ENCODE data around the gene COLGALT1.

COLGALT1 gene

DNA sequence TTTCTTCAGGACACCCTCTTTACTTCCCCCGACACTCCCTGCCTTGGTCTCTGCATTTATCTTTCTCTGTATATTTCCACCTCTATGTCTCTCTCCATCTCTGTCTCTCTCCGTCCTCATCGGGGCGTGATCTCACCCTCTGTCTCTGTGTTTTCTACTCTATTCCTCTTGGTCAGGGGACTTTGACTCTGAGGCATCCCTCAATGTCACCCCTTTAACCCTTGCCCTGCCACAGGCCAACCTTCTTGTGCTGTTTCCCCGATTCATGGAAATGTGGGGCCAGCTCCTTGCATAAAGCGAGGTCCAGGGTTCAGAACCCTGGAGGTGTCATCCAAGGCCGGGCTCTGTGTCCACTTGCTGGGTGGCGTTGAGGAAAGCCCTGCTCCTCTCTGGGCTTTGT, 46.8 kb downstream of the COLGALT1 start:
- DNase-seq: no peak

DNA sequence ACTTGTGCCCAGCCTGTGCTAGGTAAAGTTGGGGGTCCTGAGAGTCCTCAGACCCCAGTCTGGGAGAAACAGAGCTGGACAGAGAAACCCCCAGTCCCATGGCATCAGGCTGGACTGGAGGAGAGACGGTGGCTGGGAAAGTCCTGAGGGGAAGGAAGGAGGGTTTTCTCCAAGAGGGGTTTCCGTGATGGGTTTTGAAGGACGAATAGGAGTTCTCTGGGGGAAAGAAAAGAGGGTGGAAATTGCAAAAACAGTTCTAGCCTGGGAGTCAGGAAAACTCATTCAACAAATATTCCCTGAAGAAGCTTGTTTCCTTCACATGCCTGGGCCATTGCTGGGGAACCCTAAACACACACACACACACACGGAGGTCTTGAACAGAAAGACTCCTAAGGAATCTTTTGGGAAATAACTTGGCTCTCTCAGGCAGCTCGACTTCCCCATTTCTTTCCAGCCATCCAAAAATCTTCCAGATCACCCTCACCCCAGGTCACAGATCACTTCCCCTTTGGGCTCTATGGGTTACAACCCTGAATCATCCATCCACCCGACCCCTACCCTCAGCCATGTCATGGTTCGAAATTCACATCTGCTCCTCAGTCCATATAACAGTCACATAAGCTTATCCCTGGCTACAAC, 47.5 kb downstream of the COLGALT1 start:
- DNase-seq: no peak

DNA sequence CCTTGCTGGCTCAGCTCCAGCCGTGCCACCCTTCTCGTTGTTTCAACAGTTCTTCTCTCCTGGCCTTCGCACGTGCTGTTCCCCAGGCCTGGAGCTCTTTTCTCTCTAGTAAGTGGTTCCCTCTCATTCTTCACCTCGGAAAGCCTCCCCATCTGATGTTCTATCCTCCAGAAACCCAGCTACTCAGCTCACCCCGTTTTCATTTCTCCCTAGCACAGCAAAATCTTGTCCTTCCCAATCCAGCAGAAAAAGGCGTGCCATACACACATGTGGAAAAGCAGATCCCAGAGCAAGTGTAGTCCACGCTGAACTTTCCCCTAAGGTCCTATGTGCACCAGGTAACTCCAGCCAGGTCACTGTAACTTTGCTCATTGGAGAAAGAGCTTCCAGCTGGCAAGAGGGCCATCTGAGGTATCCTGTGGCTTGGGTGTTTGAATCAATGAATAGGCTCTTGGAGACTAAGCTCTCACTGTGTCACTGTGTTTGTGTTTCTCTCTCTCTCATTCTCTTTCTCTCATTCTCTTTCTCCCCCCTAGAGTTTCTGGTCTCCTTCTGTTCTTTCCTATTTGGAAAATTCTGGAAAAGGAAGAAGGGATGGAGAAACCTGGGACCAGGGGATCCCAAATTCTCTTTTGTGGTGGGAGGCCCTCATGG, 49.0 kb downstream of the COLGALT1 start:
- no peak for DNase-seq

DNA sequence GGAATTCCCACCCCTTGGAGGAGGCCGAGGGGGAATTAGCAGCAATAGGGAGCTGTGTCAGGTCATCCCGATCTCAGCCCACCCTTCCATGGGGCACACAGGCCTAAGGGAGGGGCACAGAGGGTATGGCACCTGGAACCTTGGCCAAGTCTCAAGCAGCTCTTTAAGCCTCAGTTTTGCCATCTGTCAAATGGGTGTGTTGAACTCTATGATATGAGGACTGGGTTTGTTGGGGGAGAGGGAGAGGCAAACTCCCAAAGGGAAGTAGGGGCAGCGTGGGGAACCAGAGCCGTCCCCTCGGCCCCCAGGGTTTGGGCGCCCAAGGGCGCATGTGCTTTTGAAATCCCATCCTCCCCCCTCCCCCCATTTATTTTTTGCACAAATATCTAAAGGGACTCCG, 49.7 kb downstream of the COLGALT1 start:
- no peak for DNase-seq

DNA sequence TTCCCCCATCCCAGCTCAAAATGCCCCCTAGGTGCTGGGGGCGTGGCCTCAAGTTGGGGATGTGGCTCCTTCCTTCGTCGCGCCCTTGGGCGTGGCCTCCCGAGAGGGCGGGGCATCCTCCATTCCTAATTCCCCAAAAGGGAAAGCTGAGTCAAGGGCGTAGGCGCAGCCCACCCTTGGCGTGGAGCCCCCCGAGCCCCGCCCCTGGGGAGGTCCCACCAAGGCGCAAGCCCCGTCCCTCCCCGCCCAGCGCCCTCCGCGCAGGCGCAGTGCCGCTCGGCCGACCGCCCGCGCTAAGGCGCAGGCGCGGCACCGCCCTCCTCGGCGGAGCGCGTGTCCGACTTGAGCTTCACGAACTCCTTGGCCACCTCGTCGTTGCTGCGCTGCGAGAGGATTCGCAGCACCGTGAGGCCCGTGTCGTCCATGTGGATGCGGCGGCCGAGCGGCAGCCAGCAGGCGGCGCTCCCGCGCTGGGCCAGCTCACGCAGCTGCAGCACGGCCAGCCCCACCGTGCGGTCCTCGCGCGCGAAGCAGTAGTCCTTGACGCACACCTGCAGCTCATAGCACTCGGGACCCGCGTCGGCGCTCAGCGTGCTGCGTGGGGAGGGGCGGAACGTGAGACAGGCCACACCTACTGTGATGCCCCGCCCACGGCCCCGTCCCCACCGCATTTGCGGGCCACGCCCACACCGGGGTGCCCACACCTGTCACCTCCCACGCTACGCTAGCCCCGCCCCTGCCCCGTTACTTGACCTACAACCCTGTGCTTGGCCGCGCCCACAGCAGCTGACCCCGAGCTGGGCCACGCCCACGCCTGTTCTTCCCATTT, 50.5 kb downstream of the COLGALT1 start:
- peak; percentile 76 for DNase-seq

DNA sequence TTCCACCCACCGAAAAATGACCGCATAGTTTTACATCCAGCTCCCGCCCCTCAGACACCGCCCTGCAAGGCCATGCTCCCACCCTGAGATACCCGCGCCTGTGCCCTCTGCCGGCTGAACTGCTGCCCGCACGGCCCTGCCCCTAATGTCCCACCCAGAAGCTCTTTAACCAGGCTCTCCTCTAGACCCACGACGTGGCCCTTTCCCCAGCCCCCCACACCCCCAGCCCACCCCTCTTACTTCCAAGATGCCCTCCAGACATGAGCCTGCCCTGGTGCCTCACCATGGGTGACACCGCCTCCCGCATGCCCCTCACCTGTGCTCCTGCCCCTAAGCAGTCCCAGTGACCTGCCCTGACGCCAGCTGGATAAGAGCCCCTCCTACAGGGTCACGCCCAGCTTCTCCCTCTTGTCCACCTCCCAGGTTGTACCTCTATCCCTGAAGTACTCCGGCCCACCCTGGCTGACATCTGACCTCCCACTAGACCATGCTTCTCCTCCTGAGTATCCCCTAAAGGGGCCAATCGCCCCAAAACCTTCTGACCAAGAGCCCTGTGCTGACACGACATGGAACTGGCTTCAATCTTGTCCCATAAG, 51.2 kb downstream of the COLGALT1 start:
- DNase-seq: peak; percentile 38

DNA sequence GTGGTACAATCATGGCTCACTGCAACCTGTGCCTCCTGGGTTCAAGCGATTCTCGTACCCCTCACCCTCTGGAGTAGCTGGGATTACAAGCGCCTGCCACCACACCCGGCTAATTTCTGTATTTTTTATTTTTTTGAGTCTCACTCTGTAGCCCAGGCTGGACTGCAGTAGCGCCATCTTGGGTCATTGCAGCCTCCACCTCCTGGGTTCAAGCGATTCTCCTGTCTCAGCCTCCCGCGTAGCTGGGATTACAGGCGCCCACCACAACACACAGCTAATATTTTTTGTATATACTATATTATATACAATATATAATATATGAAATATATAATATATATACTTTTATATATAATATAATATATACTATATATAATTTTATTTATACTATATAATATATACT, 52.5 kb downstream of the COLGALT1 start:
- DNase-seq: no peak

DNA sequence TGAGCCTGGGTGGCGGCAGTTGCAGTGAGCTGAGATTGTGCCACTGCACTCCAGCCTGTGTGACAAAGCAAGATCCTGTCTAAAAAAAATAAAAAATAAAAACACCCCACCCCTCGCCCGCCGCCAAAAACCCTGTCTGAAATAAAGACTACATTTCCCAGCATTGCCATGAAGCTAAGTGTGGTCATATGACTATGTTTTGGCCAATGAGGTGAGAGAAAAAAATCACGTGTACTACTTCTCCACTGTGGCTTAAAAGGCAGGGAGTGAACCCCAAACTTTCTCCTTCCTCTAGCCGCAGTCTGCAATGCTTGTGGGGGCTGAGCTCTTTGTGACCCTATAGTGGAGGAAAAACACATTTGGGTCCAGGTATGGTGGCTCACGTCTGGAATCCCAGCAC, 54.9 kb downstream of the COLGALT1 start:
- DNase-seq: peak; percentile 22

DNA sequence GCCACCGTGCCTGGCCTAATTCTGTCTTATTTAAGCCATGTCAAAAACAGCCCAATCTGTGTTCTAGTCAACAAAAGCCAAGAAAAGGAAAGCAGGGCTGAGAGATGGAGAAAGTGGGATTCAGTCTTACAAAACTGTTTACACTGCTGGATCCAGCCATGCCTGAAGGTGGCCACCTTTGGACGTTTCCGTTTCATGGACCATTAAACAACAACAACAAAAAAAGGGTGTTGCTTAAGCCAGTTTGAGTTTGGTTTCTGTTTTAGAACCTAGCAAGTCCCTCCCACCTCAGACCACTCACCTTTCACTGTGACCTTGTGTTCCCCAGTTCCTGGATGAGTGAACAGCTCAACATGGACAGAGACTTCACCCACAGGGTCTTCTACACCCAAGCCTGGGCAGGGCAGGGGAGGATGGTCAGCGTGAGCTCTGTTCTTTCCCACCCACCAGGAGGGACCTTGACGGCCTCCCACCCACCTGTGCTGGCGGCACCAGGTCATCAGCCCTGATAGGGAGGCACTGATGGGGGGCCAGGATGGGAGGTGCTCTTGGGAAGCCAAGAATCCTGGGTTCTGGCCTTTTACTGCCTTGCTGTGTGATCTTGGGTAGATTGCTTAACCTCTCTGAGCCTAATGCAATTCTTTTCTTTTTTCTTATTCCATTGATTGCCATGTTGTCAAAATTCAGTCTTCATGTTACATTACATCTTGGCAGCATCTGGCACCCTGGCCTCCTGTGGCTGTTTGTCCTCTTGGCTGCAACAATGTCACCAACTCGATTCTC, 56.2 kb downstream of the COLGALT1 start:
- no peak for DNase-seq

DNA sequence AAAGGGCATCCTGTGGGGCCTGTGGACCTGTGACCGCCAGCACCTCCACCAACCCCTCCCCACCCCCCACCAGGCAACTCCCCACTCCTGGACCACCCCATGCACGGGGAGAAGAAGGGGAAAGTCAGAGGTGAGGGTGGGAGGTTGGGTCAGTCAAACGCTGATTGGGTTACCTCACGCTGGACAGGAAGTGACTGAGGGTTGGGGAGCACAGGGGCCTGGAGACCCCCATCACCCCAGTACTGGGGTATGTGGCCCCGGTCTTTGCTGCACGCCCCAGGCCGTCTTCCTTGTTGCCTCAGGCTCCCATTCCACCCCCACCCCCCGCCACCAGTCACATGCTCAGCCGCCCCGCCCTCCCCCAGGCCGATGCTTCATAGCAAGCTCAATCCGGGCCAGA, 59.0 kb downstream of the COLGALT1 start:
- no peak for DNase-seq

DNA sequence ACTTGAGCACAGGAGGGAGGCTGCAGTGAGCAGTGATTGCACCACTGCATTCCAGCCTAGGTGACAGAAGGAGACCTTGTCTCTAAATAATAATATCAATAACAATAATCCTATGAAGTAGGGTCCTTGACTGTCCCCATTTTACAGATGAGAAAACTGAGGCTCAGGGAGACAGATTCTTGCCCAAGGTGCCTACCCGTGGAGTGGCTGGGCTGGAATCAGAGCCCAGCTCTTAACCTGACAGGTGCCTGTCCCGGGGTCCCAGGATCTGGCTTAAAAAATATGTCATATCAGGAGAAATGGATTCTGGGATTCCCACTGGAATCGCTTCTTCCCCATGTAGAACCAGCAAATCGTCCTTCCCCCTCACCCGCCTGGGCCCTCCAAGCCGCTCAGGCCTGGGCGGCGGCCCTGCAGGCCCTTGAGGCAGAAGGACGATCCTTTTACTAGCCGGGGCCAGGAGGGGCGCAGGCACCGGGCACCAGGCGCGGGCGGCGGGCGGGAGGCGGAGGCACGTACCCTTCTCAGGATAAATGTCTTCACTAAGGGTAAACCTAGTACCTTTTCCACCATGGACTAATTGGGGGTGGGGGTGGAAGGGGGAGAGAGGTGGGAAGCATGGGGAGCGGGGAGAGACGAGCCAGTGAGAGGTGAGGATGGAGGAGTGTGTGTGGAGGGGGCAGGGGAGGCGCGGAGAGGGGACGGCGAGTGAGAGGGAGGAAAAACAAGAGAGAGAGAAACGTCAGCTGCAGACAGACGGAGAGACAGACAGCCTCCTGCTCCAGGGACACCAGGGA, 60.6 kb downstream of the COLGALT1 start:
- no peak for DNase-seq

DNA sequence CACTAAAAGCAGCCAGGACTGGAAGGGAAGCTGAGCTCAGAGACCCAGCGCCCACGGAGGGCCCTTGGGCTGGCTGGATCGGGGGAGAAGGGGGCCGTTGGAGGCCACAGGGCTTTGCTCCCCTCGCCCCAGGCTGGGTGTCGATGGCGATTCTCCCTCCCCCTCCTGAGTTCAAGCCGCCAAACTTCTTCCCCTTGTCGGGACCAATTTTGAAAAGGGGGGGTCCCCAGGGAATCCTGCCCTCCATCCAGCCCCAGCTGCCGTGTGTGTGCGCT, 61.2 kb downstream of the COLGALT1 start:
- DNase-seq: no peak

DNA sequence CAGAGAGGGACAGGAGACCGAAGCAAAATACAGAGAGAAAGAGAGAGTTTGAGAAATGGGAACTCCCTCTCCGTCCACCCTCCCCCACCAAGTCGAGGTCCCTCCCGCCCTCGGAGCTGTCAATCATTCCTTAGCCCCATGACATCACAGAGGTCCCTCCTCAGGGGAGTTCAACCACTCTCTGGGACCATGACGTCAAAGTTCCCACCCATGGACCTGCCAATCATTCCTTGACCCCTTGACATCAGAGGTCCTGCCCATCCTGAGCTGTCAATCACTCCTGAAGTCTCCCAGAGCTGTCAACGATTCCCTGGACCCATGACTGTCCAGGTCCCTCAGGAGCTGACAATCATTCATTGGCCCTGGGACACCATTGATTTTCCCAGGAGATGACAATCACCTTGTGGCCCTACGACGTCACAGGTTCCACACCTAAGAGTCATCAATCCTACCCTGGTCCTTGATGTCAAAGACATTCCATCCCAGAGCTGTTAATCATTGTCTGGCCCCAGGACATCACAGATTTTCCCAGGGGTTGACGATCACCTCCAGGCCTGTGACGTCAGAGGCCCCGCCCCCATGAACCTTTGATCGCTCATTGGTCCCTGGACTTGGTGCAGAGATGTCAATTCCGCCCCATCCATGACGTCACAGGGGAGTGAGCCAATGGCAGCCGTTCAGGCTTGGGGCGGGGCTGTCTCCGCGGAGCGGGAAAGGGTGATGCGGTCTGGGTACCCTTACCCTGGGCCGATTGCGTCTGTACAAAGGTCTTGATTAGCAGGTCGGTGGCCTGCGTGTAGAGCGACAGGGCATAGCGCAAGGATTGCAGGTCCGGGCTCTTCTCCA, 61.7 kb downstream of the COLGALT1 start:
- peak; percentile 24 for DNase-seq

DNA sequence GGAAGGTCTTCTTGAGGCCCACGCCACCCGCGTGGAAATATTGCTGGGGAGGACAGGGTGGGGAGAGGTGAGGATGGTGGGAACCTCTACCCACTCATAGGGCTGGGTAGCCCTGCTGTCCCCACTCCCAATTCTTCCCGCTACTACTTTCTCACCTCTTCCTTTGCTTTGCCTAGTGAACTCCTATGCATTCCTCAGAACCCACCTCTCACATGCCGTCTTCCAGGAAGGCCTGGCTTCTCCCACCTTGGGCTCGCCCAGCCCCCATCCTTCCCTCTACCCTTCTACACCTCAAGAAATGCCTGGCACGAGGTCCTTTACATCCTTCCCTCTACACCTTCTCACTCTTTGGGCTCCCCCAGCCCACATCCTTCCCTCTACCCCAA, 62.4 kb downstream of the COLGALT1 start:
- DNase-seq: no peak

DNA sequence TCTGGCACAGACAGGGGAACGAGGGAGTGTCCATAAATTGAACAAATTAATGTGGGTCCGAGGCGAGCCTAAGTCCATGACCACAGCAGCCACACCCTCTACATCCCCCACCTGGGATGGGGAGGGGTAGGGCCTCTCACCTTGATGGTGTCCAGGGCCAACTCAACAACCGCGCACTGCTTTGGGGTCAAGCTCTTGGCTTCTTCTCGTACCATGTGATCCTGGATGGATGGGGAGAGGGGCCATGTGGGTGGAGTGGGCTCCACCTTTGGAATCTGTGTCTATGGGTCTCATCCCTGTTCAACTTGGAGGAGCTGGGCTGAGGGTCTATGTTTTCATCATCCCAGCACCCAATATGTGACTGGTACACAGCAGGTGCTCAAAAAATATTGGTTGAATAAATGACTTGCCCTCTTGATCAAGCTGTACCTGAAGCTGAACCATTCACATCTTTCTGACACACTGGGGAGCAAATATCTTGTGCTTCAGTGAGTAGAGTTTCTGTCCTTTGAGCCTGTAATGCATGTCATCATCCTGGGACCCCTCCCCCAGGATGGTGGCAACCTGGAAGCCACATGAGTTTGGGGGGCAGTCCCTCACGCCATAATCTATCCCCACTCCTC, 62.9 kb downstream of the COLGALT1 start:
- no peak for DNase-seq

DNA sequence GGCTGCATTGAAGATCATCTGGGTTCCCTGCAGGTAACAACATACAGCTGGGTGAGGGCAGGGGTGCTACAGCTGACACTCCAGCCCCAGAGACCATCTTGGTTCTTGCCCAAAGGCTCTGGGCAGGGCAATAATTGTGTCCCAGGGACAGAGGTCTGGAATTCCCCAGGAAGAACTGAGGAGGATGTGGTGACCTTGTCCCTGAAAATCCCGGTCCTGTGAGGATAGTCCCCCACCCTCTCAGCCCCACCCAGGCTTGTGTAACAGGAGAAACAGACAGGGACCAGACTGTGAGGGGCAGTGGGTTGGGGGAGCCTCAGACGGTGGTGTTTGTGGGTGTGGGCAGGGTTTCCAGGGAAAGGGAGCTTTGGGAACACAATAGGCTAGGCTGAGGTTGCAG, 63.5 kb downstream of the COLGALT1 start:
- DNase-seq: no peak

DNA sequence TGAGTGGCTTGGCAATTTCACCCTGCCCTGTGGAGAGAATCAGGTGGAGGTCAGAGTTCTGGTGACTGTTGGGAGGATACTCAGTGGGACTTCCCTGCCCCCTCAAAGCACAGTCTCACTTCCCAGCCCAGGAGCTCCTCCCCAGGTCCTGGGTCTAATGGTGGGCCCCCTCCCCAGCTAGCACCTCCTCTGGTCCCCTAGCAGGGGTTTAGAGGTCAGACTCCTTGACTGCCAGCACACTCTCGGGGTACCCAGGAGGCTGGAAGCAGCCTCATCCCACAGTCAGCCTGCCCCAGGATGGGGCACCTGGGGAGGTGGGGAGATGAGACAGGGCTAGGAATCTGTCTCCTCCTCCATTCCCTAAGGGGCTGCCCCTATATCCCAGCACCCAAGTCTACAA, 65.2 kb downstream of the COLGALT1 start:
- DNase-seq: no peak

DNA sequence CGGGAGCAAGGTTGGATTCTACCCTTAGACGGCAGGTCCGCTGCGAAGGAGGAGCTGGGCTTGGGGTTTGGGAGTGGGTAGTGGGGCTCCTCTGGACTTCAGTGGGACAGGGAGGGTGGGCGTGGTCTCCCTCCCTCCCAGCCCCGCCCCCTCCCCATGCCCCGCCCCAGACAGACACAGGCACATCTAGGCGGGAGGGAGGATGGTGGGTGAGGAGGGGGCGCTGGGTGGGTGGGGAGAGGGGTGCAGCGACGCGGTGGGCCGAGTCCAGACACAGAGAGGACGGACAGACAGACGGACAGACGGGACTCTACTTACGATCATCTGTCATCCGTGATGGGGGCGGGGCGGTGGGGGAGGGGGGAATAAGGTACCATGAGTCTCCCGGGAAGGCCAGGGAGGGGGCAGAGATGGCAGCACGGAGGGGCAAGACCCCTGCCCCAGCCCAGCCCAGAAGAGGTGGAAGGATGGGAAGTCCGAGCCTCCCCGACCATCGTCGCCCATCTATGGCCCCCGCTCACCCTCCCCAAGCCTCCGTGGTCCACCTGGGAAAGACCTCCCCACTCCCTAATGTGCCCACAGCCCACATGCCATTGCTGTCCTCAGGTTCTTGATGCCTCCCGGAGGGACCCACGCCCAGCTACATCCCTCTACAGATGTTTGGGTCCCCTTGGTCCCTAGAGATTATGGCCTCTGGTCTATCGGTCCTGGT, 67.9 kb downstream of the COLGALT1 start:
- no peak for DNase-seq

DNA sequence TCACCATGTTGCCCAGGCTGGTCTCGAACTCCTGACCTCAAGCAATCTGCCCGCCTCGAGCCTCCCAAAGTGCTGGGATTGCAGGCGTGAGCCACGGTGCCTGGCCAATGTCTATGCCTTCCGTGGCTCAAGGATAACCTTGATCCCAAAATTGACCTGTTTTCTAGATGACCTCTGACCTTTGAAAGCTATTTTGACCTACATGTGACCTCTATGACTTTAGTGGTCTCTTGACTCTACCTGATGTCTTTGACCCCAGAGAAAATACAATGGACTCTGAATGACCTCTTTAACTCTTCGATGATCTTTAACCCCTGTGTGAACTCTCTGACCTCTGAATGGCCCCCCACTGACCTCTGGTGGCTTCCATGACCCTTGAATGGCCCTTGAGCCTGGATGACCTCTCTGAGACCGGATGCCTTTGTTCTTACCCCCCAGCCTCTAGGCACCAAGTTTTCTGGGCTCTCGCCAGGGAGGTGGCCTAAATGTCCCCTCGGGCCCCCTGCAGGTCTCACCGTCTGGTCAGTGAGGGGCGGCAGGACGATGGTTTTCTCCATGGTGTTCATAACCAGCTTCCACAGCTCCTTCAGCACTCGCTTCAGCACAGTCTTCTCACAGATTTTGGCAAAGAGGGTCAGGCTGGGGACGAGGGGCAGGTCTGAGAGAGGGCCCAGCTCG, 69.0 kb downstream of the COLGALT1 start:
- DNase-seq: no peak

DNA sequence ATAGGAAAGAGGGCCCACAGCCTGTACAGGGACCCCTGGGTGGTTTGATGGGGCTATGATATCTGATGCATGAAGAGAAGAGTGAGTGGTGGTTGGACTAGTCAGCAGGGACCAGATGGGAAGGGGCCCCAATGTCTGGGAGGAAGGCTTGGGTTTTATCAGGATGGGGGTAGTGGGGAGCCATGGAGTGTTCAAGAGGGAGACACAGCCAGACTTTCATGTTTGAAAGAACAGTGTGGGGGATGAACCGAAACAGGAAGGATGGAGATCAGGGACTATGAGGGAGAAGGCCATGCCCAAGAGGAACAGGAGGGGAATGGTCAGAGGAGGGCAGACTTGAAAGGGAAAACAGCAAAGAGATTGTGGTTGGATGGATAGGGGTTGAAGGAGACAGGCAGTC, 69.6 kb downstream of the COLGALT1 start:
- DNase-seq: no peak
